HG02973 (cell line): ENCODE measurements around the gene ZGLP1.

Source experiments
- ATAC-seq: cut with Tn5 transposase; IDR thresholded peaks from one replicate; pipeline ENCODE4 v1.9.1; 2021; ENCODE audit warnings: moderate library complexity; ENCODE audit not compliant: unreplicated experiment

Gene ZGLP1

GRCh38 chr19:10295847-10296591 is 13.6 kb downstream of the ZGLP1 start:
- no peak for ATAC-seq

DNA sequence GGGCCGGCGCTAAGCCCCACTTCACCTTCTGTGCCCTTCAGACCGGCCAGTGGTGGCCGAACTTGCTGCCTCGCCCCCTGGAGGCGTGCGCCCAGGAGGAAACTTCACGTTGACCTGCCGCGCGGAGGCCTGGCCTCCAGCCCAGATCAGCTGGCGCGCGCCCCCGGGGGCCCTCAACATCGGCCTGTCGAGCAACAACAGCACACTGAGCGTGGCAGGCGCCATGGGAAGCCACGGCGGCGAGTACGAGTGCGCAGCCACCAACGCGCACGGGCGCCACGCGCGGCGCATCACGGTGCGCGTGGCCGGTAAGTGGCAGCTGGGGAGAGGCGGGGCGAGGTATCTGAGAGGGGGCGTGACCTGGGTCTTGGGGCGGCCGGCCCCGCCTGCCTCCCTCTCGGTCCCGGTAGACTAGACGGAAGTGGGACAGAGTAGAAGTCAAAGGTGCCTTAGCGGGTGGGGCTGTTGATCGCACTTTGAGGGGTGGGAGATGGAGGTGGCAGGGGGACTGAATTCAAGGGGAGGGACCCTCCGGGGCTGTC is 14.2 kb downstream of the ZGLP1 start:
- no peak for ATAC-seq

- ATAC-seq = no peak
Observed at GRCh38 chr19:10294368-10294697, 15.3 kb downstream of the ZGLP1 start.

DNA sequence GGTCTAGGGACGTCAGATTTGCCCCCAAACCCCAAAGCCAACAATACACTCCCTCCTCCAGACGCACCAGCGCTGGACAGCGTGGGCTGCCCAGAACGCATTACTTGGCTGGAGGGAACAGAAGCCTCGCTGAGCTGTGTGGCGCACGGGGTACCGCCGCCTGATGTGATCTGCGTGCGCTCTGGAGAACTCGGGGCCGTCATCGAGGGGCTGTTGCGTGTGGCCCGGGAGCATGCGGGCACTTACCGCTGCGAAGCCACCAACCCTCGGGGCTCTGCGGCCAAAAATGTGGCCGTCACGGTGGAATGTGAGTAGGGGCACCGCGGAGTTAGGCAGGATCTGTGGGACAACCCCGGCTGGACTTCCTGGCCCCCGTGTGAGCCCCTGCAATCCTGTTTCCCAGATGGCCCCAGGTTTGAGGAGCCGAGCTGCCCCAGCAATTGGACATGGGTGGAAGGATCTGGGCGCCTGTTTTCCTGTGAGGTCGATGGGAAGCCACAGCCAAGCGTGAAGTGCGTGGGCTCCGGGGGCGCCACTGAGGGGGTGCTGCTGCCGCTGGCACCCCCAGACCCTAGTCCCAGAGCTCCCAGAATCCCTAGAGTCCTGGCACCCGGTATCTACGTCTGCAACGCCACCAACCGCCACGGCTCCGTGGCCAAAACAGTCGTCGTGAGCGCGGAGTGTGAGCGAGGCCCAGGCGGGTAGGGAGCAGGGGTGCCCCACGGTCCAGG is 15.8 kb downstream of the ZGLP1 start:
- no peak for ATAC-seq

GRCh38 chr19:10292789-10293636 is 16.6 kb downstream of the ZGLP1 start:
- ATAC-seq = no peak

- peak; percentile 40 for ATAC-seq
Observed at GRCh38 chr19:10292206-10292788, 17.3 kb downstream of the ZGLP1 start.

- no peak for ATAC-seq
Observed at GRCh38 chr19:10291554-10292205, 17.9 kb downstream of the ZGLP1 start.

DNA sequence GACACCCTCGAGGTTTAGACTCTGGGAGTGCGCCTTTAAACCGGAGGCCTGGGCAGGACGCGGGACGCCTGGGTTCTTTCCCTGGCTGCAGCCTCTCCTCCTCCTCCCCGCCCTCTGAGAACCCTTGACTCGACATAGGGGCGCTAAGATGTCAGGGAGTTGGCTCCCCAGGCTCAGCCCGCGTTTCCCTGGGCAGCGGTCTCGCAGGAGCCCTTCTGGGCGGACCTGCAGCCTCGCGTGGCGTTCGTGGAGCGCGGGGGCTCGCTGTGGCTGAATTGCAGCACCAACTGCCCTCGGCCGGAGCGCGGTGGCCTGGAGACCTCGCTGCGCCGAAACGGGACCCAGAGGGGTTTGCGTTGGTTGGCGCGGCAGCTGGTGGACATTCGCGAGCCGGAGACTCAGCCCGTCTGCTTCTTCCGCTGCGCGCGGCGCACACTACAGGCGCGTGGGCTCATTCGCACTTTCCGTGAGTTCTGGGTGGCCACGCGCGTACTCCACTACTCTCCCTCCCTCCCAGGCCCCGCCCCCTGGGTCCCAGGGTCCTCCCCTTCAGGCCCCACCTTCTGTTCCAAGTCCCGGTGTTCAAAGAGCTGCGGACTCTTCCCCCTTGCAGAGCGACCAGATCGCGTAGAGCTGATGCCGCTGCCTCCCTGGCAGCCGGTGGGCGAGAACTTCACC is 18.6 kb downstream of the ZGLP1 start:
- ATAC-seq = no peak

GRCh38 chr19:10290357-10290875 is 19.2 kb downstream of the ZGLP1 start:
- ATAC-seq = no peak

GRCh38 chr19:10289836-10290356 is 19.7 kb downstream of the ZGLP1 start, which contains the start of gene ICAM5:
Gene ICAM5 (plus strand): TSS chr19:10289952. CDS start chr19:10290044, 92 bp downstream.
- ATAC-seq = no peak

DNA sequence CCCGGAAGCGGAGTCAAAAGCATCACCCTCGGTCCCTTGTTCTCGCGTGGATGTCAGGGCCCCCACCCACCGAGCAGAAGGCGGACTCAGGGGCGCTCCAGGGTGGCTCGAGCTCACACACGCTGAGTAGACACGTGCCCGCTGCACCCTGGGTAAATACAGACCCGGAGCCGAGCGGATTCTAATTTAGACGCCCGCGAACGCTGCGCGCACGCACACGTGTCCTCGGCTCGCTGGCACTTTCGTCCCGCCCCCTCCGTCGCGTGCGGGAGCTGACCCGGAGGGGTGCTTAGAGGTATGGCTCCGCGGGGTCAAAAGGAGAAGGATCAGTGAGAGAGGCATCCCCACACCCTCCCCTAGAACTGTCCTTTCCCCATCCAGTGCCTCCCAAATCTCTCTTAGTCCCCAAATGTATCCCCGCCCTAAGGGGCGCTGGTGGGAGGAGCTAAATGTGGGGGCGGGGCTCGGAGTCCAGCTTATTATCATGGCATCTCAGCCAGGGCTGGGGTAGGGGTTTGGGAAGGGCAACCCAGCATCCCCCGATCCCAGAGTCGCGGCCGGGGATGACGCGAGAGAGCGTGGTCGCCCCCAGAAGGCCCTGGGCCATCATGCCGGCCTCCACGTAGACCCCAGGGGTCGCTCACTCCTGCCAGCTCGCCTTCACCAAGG is 20.3 kb downstream of the ZGLP1 start:
- no peak for ATAC-seq

DNA sequence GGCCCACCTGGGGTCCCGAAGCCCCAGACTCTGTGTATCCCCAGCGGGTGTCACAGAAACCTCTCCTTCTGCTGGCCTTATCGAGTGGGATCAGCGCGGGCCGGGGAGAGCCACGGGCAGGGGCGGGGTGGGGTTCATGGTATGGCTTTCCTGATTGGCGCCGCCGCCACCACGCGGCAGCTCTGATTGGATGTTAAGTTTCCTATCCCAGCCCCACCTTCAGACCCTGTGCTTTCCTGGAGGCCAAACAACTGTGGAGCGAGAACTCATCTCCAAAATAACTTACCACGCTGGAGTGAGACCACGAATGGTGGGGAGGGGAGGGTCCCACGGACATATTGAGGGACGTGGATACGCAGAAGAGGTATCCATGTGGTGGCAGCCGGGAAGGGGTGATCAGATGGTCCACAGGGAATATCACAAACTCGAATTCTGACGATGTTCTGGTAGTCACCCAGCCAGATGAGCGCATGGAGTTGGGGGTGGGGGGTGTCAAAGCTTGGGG is 20.9 kb downstream of the ZGLP1 start:
- ATAC-seq = no peak

- ATAC-seq = no peak
Observed at GRCh38 chr19:10286803-10287737, 22.5 kb downstream of the ZGLP1 start, which contains the start of gene ICAM4. Gene ICAM4 (plus strand): TSS chr19:10286955. CDS start chr19:10287013, 58 bp downstream.

DNA sequence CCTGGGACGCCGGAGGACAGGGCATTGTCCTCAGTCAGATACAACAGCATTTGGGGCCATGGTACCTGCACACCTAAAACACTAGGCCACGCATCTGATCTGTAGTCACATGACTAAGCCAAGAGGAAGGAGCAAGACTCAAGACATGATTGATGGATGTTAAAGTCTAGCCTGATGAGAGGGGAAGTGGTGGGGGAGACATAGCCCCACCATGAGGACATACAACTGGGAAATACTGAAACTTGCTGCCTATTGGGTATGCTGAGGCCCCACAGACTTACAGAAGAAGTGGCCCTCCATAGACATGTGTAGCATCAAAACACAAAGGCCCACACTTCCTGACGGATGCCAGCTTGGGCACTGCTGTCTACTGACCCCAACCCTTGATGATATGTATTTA is 24.2 kb downstream of the ZGLP1 start:
- no peak for ATAC-seq

GRCh38 chr19:10284960-10285278 is 24.7 kb downstream of the ZGLP1 start:
- no peak for ATAC-seq

DNA sequence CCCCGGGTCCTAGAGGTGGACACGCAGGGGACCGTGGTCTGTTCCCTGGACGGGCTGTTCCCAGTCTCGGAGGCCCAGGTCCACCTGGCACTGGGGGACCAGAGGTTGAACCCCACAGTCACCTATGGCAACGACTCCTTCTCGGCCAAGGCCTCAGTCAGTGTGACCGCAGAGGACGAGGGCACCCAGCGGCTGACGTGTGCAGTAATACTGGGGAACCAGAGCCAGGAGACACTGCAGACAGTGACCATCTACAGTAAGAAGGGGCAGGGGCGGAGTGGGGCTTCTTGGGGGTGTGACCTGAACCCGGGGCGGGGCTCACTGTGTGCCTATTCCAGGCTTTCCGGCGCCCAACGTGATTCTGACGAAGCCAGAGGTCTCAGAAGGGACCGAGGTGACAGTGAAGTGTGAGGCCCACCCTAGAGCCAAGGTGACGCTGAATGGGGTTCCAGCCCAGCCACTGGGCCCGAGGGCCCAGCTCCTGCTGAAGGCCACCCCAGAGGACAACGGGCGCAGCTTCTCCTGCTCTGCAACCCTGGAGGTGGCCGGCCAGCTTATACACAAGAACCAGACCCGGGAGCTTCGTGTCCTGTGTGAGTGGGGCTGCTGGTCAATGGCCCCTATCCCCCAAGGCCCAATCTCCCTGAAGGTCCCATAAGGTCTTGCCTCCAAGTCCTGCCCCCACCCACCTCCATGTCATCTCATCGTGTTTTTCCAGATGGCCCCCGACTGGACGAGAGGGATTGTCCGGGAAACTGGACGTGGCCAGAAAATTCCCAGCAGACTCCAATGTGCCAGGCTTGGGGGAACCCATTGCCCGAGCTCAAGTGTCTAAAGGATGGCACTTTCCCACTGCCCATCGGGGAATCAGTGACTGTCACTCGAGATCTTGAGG is 25.3 kb downstream of the ZGLP1 start:
- no peak for ATAC-seq
